GM12864 (cell line): ENCODE measurements around the gene SFTA2.

Source experiments
- DNase-seq: peaks from one replicate; pipeline ENCODE4 v3.0.0-alpha.2; 2011; ENCODE audit warnings: low read depth
- H3K4me3 ChIP-seq: 2 replicates; pipeline ENCODE4 v1.5.1; 2011; ENCODE audit warnings: mild to moderate bottlenecking, low read depth, low read length, control low read depth
- CTCF ChIP-seq: IDR thresholded peaks from 2 replicates; pipeline ENCODE4 v1.5.1; 2011; ENCODE audit warnings: low read depth, mild to moderate bottlenecking, moderate library complexity, low read length, control low read depth, inconsistent platforms; ENCODE audit errors: missing control alignments

SFTA2 gene

DNA sequence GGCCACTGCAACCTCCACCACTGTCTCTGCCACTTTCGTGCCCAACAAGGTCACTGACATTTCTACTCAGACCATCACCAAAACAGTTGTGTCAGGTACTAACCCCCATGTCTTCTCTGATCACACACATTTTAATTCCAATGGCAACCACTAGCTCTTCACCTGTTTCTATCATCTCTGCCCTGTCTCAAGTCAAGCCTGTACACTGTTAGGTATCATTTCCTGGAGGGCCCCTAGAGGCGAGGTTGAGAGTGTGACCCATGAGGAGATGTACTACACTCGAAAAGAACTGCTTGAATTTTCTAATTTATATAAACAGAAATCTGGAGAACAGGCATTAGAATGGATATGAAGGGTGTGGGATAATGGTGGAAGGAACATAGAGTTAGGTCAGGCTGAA lies 34.2 kb upstream of the SFTA2 start:
- no peak for DNase-seq
- TF ChIP-seq CTCF = no peak
- no peak overlapping the region for H3K4me3 ChIP-seq

DNA sequence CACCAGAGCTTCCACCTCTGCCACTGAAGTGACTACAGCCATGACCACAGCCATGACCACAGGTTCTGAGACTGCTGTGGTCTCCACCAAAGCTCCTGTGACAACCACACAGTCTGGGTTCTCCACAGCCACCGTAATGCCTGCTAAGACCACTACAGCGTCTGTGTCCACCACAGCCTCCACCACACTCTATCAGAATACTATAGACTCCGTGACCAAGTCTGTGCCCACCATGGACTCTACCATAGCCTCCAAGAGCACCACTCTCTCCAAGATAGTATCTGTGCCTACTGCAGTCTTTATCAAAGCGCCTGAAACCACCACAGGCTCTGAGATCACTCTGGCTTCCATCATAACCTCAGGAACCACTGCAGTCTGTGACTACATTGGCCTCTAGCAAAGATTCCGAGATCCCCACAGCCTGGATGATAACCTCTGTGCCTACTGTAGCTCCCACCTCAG lies 33.2 kb upstream of the SFTA2 start:
- TF ChIP-seq CTCF = no peak
- DNase-seq = no peak
- no peak overlapping the region for H3K4me3 ChIP-seq

DNA sequence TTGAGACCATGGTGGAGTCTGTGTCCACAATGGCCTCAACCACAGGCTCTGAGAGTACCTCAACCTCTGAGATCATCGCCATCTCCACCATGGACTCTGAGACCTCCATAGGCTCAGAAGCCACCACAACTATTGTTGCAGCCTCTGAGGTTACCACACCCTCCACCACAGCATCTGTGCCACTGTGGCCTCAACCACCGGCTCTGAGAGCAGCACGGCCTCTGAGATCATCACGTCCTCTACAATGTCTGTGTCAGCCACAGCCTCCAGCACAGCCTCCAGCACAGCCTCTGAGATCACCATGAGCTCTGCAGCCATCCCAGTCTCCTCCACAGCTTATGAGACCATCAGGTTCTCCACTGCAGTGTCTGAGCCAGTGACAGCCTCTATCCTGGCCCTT lies 32.1 kb upstream of the SFTA2 start:
- H3K4me3 ChIP-seq = no peak overlapping the region
- no peak for DNase-seq
- TF ChIP-seq CTCF = no peak

- no peak for DNase-seq
- no peak overlapping the region for H3K4me3 ChIP-seq
- TF ChIP-seq CTCF = no peak
Measured at GRCh38 chr6:30963641-30964040, 31.7 kb upstream of the SFTA2 start.

DNA sequence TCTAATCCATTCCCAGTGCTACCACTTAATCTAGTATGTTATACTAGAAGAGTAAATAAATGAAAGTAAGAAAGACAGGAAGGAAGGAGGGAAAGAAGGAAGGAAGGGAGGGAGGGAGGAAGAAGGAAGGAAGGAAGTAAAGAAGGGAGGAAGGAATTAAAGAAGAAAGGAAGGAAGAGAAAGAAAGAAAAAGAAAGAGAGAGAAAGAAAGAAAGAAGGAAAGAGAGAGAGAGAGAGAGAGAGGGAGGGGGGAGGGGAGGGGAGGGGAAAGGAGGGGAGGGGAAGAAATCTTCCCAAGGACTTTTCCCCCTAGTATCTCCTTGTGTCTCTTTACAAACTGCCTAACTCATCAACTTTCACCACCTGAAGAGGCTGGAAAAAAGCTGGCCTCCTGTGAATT lies 30.7 kb upstream of the SFTA2 start:
- no peak for DNase-seq
- H3K4me3 ChIP-seq = no peak overlapping the region
- no peak for TF ChIP-seq CTCF

DNA sequence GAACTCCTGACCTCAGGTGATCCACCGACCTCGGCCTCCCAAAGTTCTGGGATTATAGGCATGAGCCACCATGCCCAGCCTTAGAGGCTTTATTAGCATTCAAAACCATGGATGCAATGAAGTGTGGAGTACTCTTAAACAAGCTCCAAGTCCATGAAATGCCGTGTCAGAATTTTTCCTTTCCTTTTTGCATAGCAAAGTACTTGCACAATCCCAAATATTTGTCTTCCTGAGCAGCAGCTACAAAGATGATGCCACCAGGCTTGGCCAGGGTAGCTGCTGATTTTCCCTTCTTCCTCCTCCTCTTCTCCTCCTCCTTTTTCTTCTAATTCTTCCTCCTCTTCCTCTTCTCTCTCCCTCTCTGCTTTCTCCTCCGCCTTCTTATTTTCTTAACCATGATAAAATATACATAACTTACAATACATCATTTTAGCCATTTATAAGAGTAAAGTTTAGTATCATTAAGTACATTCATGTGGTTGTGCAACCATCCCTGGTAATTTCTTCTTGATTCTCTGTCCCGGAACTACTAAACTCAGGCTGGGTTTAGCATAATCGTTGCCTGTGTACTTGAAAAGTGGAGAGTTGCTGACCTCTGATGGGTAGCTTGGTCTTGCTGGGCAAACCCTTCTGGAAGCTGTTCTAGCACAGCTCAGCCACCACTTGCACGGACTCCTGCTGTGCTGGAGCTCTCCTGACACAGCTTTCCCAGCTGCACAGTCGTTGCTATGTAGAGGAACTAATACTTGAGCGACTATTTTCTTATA lies 29.1 kb upstream of the SFTA2 start:
- no peak overlapping the region for H3K4me3 ChIP-seq
- TF ChIP-seq CTCF = no peak
- DNase-seq = no peak

DNA sequence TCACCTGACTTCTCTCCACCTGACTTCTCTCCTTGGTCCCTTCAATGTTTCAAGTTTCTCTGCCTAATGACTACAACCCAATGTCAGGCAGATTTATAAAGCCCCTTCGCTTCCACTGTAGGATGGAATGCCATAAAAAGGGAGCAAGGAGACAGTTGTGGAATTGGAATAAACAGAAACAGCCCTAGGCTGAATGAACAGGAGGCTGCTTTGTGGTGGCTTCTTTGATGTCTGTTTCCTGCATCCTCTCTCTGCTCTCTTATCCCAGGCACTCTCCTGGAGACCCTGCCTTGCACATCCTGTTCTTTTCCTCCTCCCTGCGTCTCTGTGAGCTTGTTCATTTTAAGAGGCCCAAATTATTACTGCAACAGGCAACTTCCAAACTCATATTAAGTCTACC lies 25.7 kb upstream of the SFTA2 start:
- TF ChIP-seq CTCF = no peak
- no peak for DNase-seq
- H3K4me3 ChIP-seq = no peak overlapping the region
